ELR (cell line): ENCODE data around the gene ATAD3A.
"Not testable (repeated sequence)": the region's sequence is repeated elsewhere in the genome, so short reads cannot be mapped to it uniquely, and the experiment has no call there.

Experiments used
- DNase-seq: peaks from one replicate; pipeline ENCODE4 v3.0.0-alpha.2; 2015; ENCODE audit warnings: low read depth

ATAD3A gene

DNA sequence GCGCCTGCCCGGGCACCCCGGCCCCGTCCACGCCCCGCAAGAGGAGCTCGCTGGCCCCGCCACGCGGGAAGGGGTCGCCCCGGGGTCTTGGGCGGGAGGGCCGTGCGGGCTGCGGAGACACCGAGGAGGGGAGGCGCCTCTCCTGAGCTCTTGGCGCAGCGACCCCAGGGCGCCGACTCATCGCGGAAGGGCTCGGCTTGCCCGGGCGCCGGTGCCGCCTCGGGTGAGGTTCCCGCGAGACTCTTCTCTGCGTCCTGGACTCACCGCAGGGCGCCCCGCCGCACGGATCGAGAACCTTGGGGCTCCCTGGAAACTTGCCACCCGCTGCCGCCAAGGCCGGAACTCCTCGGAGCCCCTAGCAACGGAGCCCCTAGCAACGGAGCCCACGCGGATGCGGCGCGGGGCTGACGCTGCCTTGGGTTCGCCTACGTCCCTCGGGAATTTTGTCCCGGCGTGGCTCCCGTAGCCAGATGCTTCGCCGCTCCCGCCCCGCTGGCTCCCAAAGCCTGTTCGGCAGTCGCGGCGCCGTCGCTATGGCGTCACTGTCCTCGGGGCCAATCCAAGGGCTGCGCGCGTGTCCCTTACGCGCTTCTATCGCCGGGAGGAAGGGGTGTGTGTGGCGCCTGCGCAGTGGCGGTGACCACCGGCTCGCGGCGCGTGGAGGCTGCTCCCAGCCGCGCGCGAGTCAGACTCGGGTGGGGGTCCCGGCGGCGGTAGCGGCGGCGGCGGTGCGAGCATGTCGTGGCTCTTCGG is at the start of gene ATAD3A:
ATAD3A (plus strand) TSS at position 630 of the 753 bp plus-strand sequence; CDS start at position 737, 107 bp downstream.
- DNase-seq = peak; percentile 97

GRCh38 chr1:1462318-1462966 is 49.5 kb upstream of the ATAD3A start:
- peak; percentile 50 for DNase-seq

DNA sequence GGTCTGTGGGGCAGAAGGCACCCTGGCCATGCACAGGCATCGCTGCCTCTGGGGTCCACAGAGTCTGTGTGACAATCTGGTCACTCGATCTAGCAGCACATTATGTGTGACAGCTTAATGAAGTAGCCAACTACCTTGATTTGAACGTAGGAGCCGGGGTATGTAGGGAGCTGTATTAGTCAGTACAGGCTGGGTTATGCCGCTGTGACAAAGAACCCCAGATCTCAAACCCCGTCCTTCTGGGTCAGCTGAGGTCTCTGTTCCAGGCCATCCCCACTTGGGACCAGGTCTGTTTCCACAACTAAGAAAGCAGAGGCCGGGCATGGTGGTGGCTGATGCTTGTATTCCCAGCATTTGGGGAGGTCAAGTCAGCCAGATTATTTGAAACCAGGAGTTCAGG is 48.6 kb upstream of the ATAD3A start:
- DNase-seq = no peak

DNA sequence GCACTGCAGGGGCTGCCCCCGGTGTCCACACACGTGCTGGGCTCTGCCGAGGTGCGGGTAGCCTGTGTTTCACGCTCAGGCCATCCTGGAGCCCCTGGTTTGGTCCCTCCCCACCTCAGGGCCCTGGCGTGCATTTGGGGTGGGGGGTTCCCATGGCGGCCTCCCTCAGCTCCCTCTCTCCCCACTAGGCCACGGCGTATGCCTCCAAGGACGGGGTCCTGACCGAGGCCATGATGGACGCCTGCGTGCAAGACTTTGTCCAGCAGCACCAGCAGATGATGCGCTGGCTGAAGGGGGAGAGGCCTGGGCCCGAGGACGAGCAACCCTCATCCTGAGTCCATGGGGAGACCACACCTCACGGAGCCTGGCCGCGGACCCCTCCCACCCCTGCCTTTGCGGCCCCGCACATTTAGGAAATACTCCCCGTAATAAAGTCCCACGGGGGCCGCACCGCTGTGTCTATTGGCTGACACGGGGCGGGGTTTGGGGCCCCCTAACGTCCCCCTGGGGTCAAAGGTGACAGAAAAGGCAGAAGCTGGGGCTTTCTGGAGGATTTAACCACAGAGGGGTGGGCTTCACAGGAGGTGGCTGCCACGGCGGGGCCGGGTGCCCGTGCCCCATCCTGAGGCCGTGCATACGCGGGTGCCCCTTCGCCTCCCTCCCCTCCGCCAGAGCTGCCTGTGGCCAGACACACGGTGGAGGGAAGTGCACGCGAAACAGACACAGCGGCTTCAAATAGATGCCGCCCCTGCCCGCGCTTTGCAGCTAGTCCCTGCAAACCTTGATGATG is 43.6 kb upstream of the ATAD3A start:
- DNase-seq = not testable (repeated sequence)

DNA sequence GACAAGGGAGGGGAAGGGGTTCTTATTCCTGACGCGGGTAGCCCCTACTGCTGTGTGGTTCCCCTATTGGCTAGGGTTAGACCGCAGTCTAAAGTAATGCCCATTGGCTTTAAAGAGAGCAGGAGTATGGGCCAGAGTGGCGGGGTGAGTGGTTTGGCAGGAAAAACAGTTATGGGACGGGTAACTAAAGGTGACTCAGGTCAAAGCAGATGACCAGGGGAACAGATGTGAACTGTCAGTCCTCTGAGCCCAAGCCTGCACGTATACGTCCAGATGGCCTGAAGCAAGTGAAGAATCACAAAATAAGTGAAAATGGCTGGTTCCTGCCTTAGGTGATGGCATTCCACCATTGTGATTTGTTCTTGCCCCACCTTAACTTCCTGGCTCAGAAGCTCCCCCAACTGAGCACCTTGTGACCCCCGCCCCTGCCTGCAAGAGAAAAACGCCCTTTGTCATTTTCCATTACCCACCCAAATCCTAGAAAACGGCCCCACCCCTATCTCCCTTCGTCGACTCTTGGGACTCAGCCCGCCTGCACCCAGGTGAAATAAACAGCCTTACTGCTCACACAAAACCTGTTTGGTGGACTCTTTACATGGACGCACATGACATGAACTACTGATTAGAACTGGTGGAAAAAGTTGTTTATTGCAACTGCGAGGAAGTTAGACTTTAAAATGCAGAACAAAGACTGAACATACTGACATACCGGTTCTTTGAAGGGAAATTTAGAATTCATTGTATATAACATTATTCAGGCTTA is 41.2 kb upstream of the ATAD3A start:
- no peak for DNase-seq

DNA sequence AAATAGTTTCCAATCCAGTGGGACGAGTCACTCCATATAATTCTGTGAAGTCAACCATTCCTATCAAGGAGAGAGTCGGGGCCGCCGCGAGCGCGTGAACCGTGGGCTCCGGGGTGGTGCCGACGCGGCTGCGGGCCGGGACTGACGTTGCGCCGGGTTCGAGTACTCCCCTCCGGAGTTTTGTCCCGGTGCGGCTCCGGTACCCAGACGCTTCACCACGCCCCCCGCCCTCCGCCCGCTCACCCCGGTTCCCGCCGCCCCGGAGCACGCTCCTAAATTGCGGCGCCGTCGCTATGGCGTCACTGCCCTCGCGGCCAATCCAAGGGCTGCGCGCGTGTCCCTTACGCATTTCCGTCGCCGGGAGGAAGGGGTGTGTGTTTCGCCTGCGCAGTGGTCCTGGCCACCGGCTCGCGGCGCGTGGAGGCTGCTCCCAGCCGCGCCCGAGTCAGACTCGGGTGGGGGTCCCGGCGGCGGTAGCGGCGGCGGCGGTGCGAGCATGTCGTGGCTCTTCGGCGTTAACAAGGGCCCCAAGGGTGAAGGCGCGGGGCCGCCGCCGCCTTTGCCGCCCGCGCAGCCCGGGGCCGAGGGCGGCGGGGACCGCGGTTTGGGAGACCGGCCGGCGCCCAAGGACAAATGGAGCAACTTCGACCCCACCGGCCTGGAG is 40.4 kb upstream of the ATAD3A start, which contains the start of gene ATAD3B:
ATAD3B (plus strand) TSS at position 377 of the 664 bp plus-strand sequence; CDS start at position 497, 120 bp downstream.
- DNase-seq = peak; percentile 90

GRCh38 chr1:1472053-1472876 is 39.7 kb upstream of the ATAD3A start:
- peak; percentile 16 for DNase-seq

GRCh38 chr1:1476011-1476410 is 36.0 kb upstream of the ATAD3A start:
- not testable (repeated sequence) for DNase-seq

DNA sequence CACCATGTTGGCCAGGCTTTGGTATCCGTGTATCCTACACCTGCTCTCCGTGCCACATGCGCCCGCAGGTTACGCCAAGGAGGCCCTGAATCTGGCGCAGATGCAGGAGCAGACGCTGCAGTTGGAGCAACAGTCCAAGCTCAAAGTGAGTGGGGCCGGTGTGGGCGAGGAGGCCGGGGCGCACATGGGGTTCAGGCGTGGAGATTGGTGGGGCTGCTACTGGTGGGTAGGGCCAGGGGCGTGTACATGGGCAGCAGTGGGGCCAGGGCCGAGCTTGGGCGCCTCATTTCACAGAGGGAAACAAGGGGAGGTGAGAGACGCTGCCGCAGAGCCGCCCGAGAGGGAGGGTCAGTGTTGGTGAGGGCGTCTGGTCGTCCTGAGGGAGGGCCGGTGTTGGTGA is 34.8 kb upstream of the ATAD3A start:
- DNase-seq = no peak

GRCh38 chr1:1479547-1480487 is 32.1 kb upstream of the ATAD3A start:
- DNase-seq = no peak

- not testable (repeated sequence) for DNase-seq
These were observed 31.5 kb upstream of the ATAD3A start for GRCh38 chr1:1480488-1480867.

- DNase-seq = not testable (repeated sequence)
These were observed 30.2 kb upstream of the ATAD3A start for GRCh38 chr1:1481811-1482210.

DNA sequence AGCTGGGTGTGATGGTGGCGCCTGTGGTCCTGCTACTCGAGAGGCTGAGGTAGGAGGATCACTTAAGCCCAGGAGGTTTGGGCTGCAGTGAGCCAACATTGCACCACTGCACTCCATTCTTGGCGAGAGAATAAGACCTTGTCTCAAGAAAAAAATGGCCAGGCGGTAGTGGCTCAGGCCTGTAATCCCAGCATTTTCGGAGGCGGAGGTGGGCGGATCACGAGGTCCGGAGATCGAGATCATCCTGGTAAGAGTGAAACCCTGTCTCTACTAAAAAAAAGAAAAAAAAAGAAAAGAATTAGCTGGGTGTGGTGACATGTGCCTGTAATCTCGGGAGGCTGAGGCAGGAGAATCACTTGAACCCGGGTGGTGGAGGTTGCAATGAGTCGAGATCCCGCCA is 29.1 kb upstream of the ATAD3A start:
- DNase-seq = no peak

DNA sequence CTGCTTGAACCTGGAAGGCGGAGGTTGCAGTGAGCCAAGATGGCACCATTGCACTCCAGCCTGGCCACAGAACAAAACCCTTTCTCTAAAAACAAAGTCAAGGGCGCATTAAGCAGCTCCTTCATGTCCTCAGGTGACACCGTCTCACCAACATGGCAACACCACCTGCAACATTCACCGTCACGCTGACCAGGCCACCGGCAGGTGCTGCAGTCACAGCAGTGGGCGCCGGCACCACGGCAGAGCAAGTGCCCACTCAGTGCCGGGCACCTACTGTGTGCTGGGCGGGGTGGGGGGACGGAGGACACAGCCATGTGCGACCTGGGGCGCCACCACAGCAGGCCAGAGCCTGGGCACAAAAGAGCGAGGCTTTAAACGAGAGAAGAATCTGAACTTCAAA is 28.2 kb upstream of the ATAD3A start:
- DNase-seq = no peak

DNA sequence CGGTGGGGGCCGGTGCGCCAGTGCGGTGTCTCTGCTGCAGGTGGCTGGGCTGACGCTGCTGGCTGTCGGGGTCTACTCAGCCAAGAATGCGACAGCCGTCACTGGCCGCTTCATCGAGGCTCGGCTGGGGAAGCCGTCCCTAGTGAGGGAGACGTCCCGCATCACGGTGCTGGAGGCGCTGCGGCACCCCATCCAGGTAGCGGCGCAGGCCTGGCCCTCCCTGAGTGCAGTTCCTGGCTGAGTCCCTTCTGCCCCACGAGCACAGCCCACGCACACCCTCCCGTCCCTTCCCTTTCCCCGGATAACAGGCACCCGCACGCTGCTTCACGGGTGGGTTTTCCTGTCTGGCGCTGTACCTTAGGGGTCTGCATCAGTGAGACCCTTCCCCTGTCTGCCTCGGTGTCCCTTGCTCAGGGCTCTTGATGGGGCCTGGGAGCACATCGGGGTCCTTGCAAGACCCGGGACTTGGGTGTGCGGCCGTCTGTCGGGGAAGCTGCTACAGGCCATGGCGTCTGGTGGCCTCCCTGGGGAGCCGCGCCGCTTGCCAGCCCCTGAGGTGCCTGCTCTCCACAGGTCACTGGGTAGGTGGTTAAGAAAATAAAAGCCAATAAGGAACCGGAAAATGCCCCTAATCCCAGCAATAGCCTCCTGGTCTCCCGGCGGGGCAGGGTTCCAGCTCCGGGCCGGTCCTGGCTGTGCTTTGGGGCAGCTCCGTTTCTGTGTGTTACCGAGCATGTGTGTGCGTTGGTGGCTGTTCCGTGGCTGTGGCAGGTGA is 26.8 kb upstream of the ATAD3A start:
- DNase-seq = not testable (repeated sequence)

DNA sequence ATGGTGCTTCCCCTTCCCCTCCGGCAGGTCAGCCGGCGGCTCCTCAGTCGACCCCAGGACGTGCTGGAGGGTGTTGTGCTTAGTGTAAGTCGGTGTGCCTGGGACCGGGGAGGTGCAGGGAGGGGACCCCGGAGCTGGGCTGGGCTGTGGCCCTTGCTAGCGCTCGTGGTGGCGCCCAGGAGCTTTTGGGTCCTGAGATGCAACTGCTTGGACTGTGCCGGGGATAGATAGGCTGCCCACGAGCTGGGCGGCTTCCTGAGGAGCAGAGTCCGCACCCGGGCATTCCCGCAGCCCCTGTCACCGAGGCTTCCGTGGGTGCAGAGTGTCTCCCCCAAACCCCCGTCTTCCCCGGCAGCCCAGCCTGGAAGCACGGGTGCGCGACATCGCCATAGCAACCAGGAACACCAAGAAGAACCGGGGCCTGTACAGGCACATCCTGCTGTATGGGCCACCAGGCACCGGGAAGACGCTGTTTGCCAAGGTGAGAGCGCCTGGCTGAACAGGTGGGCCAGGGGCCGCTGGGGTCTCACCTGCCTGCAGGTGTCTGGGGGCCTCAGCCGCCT is 26.1 kb upstream of the ATAD3A start:
- not testable (repeated sequence) for DNase-seq

- DNase-seq = no peak
These were observed 24.3 kb upstream of the ATAD3A start for GRCh38 chr1:1487701-1488100.

DNA sequence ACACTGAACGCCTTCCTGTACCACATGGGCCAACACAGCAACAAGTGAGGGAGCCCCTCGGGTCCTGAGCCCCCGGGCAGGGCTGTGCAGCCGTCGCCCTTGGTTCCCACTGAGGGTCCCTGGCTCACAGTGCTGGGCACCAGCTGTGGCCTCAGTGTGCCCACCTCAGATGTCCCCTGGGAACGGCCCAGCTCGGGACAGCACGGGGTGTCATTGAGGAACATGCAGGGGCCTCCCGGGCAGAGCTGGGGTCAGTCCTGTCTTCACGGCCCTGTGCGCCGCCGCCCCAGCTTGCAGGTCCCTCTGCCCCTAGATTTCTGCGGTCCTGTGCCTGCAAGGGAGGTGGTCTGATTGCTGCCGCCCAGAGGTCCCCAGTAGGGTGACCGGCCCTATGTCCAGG is 22.7 kb upstream of the ATAD3A start:
- no peak for DNase-seq
